Esophagus muscularis mucosa (tissue), 4 donors: ENCODE measurements around the gene PACSIN2.

Experiments
- CTCF ChIP-seq, 3 experiments: fragments of 200-600 bp in 2 of 3; fragments of 450-650 bp in 1 of 3; sonication (generic) in 2 of 3; IDR thresholded peaks; one replicate each; pipeline ENCODE4 v1.5.1; 2017 to 2019; ENCODE audit warnings: antibody characterized with exemption in 3 of 3, mild to moderate bottlenecking in 2 of 3, moderate library complexity in 1 of 3
- EP300 ChIP-seq: sonication (generic); formaldehyde crosslinking; IDR thresholded peaks from one replicate; pipeline ENCODE4 v1.6.1; 2017; ENCODE audit warnings: antibody characterized with exemption
- POLR2A ChIP-seq: fragments of 450-650 bp; IDR thresholded peaks from one replicate; pipeline ENCODE4 v1.6.1; 2017; ENCODE audit warnings: antibody characterized with exemption, moderate library complexity, mild to moderate bottlenecking, low read depth
- POLR2AphosphoS5 ChIP-seq, 2 donors: sonication (generic); formaldehyde crosslinking; IDR thresholded peaks; one replicate each; pipeline ENCODE4 v1.6.1; 2017; ENCODE audit warnings: antibody characterized with exemption in 2 of 2

GRCh38 chr22:42945027-42945426 is 69.9 kb downstream of the PACSIN2 start:
- TF ChIP-seq CTCF (IDR thresholded peaks at IDR 0.05) (no peak), EP300 (no peak), POLR2A (no peak), POLR2AphosphoS5 (IDR thresholded peaks at IDR 0.05) (no peak)
